Stimulated activated naive CD4-positive, alpha-beta T cell (primary cell): ENCODE results near the gene UBXN2A.
A peak's percentile ranks its signal among the peaks of the same experiment; 100 is the strongest.
"Not testable (repeated sequence)": the region's sequence is repeated elsewhere in the genome, so short reads cannot be mapped to it uniquely, and the experiment has no call there.

Experiments
- DNase-seq, 6 experiments: peaks; one replicate each; lab custom pipeline; 2025; lab: John Stamatoyannopoulos, UW

The UBXN2A gene

GRCh38 chr2:23941644-23942043, 1.4 kb downstream of the UBXN2A start:
- no peak for DNase-seq

GRCh38 chr2:23943666-23944065, 3.4 kb downstream of the UBXN2A start:
- no peak for DNase-seq

DNA sequence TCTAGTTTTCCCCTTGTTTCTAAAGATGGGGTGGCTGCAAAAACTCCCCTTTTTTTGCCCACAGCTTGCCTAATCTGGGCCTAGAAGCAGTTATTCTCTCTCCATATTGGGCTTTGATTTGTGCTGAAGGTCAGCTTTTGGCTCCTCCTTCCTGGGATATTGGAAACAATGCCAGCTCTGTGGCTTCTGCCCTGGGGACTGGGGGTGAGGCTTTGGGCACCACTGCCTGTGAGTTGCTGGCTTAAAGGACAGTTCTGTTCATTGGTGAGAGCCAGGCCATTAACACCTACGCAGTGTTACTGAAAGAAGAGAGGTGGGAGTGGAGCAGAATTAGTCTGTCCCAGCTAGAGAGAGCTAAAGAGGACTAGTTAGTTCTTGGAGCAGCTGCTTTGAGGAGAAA, 4.3 kb downstream of the UBXN2A start:
- DNase-seq, result no peak

DNA sequence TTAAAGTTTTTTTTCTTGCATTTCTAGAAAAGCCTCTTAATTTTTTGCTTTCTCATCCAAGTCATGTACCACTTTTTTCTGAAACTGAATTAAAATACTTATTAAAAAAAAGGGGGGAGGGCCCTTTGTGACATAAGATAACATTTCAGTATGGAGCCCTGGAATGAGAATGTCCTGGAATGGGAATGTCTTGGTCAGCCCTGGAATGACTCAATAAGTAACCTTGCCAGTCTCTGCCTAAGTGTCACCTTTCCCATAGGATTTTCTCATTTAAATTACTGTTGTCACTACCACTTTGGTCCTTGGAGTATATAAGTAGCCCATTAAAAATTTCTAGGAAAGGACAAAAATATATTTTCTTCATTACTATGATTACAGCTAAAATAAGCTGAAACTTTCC, 4.7 kb downstream of the UBXN2A start:
- DNase-seq, result no peak

DNA sequence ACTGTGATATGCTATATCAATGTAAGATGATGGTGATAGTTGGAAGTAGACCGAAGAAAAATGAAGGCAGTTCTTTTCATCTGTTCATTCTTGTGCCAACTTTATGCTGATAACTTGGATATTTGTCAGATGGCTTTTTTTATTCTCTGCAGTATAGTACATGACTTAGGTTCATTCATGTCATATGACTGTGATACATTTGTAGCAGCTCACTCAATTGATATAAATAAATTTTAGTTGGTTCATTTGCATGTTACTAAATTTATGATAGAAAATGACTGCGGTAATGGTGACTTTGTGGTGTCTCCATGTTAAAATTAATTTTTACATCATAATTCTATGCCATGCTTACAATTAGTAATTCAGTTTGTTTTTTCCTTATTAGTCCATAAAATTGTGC, 7.1 kb downstream of the UBXN2A start:
- DNase-seq, result no peak

- DNase-seq, result not testable (repeated sequence)
Measured at GRCh38 chr2:23952558-23952957, 12.3 kb downstream of the UBXN2A start.

GRCh38 chr2:23953625-23954024, 13.4 kb downstream of the UBXN2A start:
- no peak for DNase-seq

DNA sequence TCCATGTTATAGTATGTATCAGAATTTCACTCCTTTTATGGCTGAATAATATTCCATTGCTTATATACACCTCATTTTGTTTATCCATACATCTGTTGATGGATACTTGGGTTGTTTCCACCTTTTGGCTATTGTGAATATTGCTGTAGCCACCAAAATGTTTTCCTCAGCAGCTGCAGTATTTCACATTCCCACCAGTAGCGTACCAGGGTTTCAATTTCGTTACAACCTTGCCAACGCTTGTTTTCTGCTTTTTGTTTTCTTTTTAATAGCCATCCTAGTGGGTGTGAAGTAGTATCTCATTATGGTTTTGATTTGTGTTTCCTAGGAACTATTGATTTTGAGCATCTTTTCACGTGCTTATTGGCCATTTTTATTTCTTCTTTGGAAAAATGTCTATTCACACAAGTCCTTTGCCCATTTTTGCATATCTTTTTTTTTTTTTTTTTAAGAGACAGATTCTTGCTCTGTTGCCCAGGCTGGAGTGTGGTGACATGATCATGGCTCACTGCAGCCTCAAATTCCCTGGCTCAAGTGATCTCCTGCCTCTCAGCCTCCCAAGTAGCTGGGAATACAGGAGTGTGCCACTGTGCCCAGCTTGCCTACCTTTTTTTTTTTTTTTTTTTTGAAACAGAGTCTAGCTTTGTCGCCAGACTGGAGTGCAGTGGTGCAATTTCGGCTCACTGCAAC, 14.2 kb downstream of the UBXN2A start:
- no peak for DNase-seq

- no peak for DNase-seq
Measured at GRCh38 chr2:23967846-23968245, 27.6 kb downstream of the UBXN2A start.

- no peak for DNase-seq
Measured at GRCh38 chr2:23976883-23977282, 36.6 kb downstream of the UBXN2A start.

GRCh38 chr2:23988371-23988770, 48.1 kb downstream of the UBXN2A start:
- peak in 2 of 6 experiments; percentile 9 to 13 for DNase-seq

- no peak for DNase-seq
Measured at GRCh38 chr2:23992931-23993330, 52.7 kb downstream of the UBXN2A start.

DNA sequence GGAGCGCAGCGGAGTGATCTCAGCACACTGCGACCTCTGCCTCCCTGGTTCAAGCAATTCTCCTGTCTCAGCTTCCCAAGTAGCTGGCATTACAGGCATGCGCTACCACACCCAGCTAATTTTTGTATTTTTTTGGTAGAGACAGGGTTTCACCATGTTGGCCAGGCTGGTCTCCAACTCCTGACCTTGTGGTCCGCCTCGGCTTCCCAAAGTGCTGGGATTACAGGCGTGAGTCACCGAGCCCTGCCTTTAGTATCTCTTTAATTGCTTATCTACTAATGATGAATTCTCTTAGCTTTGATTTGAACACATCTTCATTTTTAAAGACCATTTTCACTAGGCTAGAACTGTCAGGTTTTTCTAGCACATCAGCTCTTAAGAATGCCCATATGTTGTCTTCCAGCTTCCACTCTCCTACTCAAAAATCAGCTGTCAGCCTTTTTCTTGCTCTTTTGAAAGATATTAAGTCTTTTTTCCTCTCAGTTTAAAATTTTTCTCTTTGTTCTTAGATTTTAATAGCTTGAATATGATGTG, 53.5 kb downstream of the UBXN2A start:
- DNase-seq, result no peak

DNA sequence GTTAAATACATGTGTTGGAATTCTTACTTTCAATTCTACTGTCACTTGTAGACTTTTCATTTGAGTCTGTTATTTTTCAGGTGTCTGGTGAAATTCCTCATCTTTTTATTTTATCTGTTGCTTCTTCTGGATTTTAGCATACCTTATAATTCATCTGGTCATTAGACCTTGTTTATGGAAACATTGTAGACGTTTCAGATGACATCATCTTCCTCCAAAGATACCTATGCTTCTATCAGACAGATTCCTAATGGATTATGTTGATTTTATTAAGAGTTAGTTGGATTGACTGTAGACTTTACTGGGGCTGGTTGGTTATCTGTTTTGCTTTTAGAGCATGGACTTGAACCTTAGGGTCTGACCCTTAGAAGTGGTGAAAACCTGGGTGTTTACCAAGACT, 54.3 kb downstream of the UBXN2A start:
- no peak for DNase-seq

DNA sequence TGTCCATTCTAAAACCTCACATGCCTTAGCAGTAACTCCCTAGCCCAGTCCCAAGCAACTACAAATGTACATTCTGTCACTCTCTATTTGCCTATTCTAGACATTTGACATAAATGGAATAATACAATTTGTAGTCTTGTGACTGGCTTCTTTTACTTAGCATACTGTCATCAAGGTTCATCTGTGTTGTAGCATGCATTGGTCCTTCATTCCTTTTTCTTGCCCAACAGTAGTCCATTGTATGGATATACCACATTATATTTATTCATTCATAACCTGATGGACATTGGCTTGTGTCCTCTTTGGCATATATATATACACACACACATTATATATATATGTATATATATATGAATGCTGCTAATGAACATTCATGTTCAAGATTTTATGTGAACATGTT, 67.4 kb downstream of the UBXN2A start:
- no peak for DNase-seq

- DNase-seq, result no peak
Measured at GRCh38 chr2:24008672-24009366, 68.6 kb downstream of the UBXN2A start.

DNA sequence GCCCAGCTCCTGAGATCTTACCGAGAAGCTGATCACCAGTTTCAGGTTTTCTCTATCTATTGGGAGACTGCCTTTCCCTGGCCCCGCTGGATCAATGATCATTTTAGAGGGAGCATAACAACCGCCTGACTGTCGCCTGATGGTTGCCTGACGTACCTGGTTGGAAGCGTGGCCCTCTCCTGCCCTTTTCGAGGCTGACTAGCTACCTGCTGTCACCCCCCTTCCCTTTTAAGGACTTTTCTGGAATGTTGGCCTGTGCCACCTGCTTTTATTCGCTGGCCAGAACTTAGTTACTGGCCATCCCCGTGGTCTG, 69.1 kb downstream of the UBXN2A start:
- DNase-seq, result no peak

DNA sequence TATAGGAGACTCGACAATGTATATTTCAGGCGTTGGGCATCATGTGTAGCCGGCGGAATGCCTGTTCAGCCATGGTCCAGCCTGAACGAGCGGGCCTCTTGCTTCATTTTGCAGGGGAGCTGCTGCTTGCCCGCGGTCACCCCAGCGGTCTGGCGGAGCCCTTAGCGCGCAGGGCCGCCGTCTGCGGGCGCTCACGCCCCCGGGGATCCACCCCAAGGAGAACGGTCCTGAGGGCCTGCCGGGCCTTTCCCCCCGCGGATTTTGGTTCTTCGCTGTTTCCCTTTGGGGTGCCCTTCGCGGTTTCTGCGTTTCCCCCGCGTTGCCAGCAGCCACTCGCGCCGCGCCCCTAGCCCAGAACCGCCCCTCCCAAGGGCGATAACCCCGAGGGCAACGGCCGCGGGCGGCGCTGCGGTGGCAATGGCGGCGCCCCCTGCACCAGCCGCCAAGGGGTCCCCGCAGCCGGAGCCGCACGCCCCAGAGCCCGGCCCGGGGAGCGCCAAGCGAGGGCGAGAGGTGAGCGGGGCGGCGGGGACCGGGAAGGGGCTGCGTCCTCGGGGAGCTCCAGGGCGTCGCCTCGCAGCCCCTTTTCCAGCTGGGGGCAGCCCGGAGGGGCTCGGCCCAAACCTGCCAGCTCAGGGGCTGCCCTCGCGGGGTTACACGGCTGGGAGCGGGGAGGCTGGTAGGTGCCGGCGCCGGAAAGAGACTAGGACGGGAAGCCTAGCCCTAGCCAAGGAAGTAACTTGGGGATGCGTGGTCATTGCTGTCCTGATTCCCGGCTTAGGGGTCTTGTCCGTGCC, 69.6 kb downstream of the UBXN2A start, which contains the start of gene MFSD2B:
Gene MFSD2B, plus strand, starts transcription at position 406 of the 797 bp plus-strand sequence. Its CDS starts 12 bp downstream, at position 418.
- no peak for DNase-seq

DNA sequence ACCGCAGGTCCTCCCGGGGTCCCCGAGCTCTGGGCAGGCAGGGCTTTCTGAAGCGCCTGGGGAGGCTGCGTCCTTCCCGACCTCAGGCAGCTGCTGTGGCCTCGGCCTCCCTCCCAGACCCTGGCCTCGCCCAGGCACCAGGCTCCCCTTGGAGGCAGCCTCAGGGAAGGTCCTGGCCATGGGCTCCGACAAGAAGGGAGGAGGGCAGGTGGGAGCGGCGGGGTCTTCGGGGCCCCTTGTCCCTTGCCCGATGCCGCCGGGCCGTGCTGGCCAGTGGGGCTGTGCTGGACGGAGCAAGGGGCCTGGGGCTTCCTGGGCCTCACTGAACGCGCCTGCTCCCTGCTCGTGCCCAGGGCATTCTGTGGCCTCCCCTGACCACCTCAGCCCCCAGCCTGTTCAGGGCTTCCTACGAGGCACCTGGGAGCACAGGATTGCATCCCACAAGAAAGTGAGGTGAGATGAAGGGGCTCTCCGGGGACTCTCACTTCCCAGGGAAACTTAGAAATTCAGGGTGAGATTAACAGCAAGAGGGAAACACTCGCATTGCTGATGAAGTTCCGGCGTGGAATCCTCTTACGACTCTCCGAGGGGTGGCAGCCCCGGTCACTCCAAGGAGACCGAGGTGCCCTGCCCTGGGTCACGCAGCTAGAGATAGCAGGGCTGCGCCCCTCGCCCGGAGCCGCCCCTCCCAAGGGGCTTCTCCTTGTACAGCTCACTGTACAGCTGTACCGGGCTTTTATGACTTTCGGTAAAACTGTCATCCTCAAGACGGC, 70.4 kb downstream of the UBXN2A start:
- DNase-seq, result no peak

GRCh38 chr2:24011250-24012104, 71.2 kb downstream of the UBXN2A start:
- no peak for DNase-seq
